SK-N-SH treated with all-trans-retinoic acid at 6 μM for 48 hours (cell line): ENCODE data around the gene SBNO1.
"Not testable (repeated sequence)": the region's sequence is repeated elsewhere in the genome, so short reads cannot be mapped to it uniquely, and the experiment has no call there.

Experiments used
- ARNTL ChIP-seq: fragments of 450-650 bp; formaldehyde crosslinking; IDR thresholded peaks from 2 replicates; pipeline ENCODE4 v1.5.0; 2020; ENCODE audit warnings: low read depth, mild to moderate bottlenecking, moderate library complexity, borderline replicate concordance
- CSDC2 ChIP-seq: fragments of 250-450 bp; sonication (Bioruptor Pico); IDR thresholded peaks from 2 replicates; pipeline ENCODE4 v1.5.0; 2020; ENCODE audit warnings: mild to moderate bottlenecking, moderate library complexity
- ESRRG ChIP-seq: fragments of 250-450 bp; sonication (Bioruptor Pico); IDR thresholded peaks from 2 replicates; pipeline ENCODE4 v1.6.1; 2021; ENCODE audit warnings: mild to moderate bottlenecking
- GLIS3 ChIP-seq: fragments of 250-450 bp; sonication (Bioruptor Pico); IDR thresholded peaks from 2 replicates; pipeline ENCODE4 v1.5.0; 2020; ENCODE audit warnings: mild to moderate bottlenecking, moderate library complexity
- ISL1 ChIP-seq: fragments of 250-450 bp; sonication (Bioruptor Pico); IDR thresholded peaks from 2 replicates; pipeline ENCODE4 v2.1.2; 2022; ENCODE audit warnings: mild to moderate bottlenecking, moderate library complexity
- OSR1 ChIP-seq: fragments of 250-450 bp; sonication (Bioruptor Pico); IDR thresholded peaks from 2 replicates; pipeline ENCODE4 v1.8.0; 2022; ENCODE audit warnings: moderate library complexity, mild to moderate bottlenecking, inconsistent platforms
- ZFP3 ChIP-seq: fragments of 250-450 bp; sonication (Bioruptor Pico); IDR thresholded peaks from 2 replicates; pipeline ENCODE4 v1.5.0; 2020; ENCODE audit warnings: mild to moderate bottlenecking, moderate library complexity
- ZFP30 ChIP-seq: fragments of 450-650 bp; formaldehyde crosslinking; IDR thresholded peaks from 2 replicates; pipeline ENCODE4 v1.5.0; 2022; ENCODE audit warnings: mild to moderate bottlenecking, moderate library complexity

- not testable (repeated sequence) for TF ChIP-seq ZFP3 (CRISPR knock-in tag); ISL1 (CRISPR knock-in tag); GLIS3; OSR1 (CRISPR knock-in tag); ZFP30; ARNTL (CRISPR knock-in tag); CSDC2; ESRRG (CRISPR knock-in tag)
These were observed 7.2 kb upstream of the SBNO1 start for GRCh38 chr12:123371667-123372368.
